ENCODE data around the gene PSTPIP1.

- TF ChIP-seq CTCF (conservative IDR thresholded peaks at IDR 0.05; ENCODE audit: low read depth, low read length) (no peak), EZH2phosphoT487 (IDR thresholded peaks at IDR 0.05; ENCODE audit: borderline replicate concordance, low read length) (no peak)
Observed at GRCh38 chr15:77046704-77047412, 51.9 kb downstream of the PSTPIP1 start.
